HG03521 (cell line): ENCODE data around the gene ZNF775.
"Not testable (repeated sequence)": the region's sequence is repeated elsewhere in the genome, so short reads cannot be mapped to it uniquely, and the experiment has no call there.

Source experiments
- ATAC-seq: cut with Tn5 transposase; IDR thresholded peaks from one replicate; pipeline ENCODE4 v1.9.1; 2021; ENCODE audit warnings: mild to moderate bottlenecking, moderate library complexity; ENCODE audit not compliant: unreplicated experiment

The ZNF775 gene

GRCh38 chr7:150382123-150382843, 3.2 kb downstream of the ZNF775 start:
- ATAC-seq = no peak

- ATAC-seq = no peak
Measured at GRCh38 chr7:150382844-150383225, 3.7 kb downstream of the ZNF775 start.

GRCh38 chr7:150383710-150384397, 4.7 kb downstream of the ZNF775 start:
- no peak for ATAC-seq

DNA sequence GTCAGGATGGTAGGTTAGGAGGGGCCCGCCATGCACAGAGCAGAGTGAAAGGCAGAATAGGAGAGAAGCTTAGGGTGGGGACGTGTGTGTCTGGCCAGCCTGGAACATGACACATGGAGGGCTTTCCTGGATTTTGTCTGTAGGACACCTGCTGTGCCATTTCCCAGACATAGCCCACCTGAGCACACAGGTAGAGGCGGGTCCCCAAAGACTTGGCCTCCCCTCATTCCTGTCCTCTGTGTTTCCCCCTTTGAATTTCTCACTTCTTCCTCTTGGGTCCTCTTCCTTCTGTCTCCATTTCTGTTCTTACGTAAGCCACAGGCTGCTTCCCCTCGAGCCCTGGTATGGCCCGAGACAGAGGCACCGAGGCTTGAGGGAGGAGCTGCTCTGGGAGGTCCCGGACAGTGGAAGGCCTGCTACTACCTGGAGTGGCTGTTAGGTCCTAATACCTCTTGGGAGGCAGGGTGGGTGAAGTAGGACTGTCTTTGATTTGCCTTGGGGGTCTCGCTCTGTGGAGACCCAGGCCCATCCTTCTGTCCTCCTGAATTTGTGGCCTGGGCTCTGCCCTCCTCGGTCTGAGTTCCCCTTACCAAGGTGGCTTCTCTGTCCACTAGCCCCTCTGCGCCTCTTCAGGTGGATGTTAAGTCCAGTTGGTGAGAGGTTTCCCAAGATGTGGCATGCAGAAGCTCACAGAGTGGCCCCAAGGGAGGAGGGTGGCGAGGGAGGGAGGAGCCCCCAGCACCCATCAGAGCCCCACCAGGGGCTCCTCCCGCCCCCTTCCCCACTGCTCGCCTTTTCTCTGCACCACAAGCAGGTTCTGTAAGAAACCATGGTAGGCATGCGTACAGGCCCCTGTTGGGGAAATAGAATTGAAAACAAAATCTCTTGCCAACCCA, 5.5 kb downstream of the ZNF775 start:
- no peak for ATAC-seq

DNA sequence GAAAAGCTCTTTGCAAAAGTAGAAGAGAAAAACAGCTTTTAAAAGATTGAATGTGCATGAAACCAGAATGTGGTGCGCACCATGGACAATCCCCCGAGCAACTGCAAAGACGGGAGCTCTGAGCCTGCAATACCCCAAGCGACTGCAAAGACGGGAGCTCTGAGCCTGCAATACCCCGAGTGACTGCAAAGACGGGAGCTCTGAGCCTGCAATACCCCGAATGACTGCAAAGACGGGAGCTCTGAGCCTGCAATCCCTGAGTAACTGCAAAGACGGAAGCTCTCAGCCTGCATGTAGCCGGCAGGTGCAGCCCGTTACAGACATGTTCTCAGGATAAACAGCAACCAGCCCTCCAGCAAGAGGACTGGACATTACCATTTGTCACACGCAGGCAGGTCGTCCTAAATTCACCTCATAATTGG, 6.2 kb downstream of the ZNF775 start:
- no peak for ATAC-seq

GRCh38 chr7:150385884-150386283, 6.8 kb downstream of the ZNF775 start:
- not testable (repeated sequence) for ATAC-seq

GRCh38 chr7:150388306-150388705, 9.2 kb downstream of the ZNF775 start:
- ATAC-seq = no peak

GRCh38 chr7:150388709-150389531, 9.8 kb downstream of the ZNF775 start:
- ATAC-seq = no peak

- ATAC-seq = no peak
Measured at GRCh38 chr7:150389532-150389816, 10.3 kb downstream of the ZNF775 start.

DNA sequence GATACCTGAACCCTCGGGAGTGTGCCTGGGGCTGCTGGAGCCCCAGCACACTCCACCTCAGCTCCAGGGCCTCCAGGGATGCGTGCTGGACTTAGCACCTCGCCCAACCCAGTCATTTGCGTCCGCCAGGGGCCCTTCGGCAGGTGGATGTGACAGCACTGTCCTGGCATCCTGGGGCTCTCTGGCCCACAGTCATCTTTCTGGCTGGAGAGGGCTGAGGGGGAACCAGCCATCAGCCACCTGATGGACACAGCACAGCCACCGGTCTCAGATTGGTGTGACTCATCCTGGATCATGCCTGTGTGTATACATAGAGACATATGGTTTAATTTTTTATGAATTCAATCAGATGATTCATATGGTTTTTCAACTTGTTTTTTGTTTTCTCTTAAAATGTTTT, 11.1 kb downstream of the ZNF775 start:
- ATAC-seq = no peak

DNA sequence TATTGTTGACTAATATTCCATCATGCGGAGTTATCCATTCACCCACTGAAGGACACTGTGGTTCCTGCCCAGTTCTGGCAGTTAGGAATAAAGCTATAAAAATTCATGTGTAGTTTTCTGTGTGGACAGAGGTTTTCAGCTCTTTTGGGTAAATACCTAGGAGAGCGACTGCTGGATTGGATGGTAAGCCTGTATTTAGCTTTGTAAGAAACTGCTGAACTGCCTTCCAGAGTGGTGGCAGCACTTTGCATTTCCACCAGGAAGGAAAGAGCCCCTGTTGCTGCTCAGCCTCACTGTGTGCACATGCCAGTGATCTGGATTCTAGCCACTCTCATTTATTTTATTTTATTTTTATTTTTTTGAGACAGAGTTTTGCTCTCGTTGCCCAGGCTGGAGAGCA, 14.2 kb downstream of the ZNF775 start:
- no peak for ATAC-seq

- ATAC-seq = no peak
Measured at GRCh38 chr7:150396426-150396825, 17.3 kb downstream of the ZNF775 start.

GRCh38 chr7:150396851-150397260, 17.7 kb downstream of the ZNF775 start:
- ATAC-seq = no peak

GRCh38 chr7:150397346-150398107, 18.4 kb downstream of the ZNF775 start:
- no peak for ATAC-seq

GRCh38 chr7:150398108-150398964, 19.2 kb downstream of the ZNF775 start:
- no peak for ATAC-seq

- no peak for ATAC-seq
Measured at GRCh38 chr7:150398965-150399320, 19.8 kb downstream of the ZNF775 start.

DNA sequence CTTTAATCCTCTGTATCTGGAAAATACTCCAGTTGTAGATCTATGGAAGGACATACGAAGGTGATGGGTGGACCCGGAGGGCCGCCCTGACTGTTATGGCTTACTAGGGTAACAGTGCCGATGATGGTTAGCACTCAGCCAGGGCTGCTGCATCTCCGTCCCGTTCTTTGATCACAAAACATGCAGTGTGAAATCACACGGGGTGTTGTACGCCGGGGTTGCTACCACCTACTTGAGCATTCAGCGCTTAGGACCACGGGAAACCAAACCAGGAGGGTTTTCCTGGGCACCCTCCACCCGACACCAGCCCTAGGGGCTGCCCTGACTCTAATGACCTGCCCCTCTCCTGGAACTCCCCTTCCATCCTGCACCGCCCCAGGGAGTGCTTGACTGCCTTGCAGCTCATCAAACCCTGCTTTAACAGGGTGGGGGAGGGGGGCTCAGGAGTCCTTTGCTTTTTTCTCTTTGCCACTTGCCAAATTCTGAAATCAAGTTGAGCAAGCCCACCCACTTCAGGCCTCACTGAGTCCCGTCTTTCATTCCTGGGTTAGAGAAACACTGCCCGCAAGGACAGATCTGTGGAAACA, 20.4 kb downstream of the ZNF775 start:
- ATAC-seq = no peak

DNA sequence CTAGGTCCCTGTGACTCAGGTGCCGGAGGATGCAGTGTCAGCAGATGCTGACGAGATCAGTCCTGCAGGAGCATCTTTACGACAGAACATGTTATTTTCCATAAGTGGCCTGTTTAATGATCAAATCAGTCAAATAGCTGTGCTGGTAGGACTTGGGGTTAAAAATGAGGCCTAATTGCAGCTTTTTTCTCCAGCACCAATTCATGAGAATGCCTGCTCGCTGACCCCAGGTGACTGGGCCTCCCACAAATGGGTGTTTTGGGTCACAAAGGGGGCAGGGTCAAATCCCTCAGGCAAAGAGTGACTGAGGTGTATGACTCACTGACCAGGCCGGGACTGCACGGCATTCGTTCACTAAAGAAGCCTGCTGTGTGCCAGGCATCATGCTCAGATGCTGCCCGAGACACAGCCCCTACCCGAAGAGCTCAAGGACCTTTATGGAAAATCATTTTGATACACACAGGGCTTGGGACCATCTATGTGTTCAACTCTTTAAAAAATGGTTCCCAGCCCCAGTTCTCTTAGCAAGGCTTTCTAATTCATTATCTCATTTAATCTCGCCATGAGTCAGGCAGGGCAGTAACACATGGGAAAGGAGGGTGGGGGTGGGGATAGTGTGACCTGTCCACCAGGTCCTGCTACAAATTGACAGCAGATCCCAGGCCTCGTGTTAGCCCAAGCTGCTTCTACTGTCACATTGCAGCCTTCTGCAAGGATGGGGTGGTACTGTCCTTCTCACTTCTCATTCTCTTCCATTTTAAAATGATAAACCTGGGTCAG, 21.1 kb downstream of the ZNF775 start:
- ATAC-seq = no peak
